Endothelial cell of umbilical vein (primary cell): ENCODE results near the gene ACVRL1. TPM values are rescaled to one million over a fixed set of nuclear protein-coding genes. Genes with fewer than 3 reads are reported as not detected.

Experiments
- BruUV-seq: library from RNA; stranded (reverse); fragments of 400-500 nt; replicated peaks from 2 replicates; lab custom pipeline; 2021; lab: Mats Ljungman, UMichigan
- CTCF ChIA-PET: fragments of 300-600, 350-600 bp; sonication (Branson Sonifier 250); formaldehyde crosslinking; loops from one replicate; lab custom pipeline; 2021; ENCODE audit warnings: antibody characterized with exemption, inconsistent platforms; lab: Charles Lee
- POLR2A ChIA-PET: fragments of 300-600, 350-600 bp; sonication (Branson Sonifier 250); formaldehyde crosslinking; loops from one replicate; lab custom pipeline; 2021; ENCODE audit warnings: antibody characterized with exemption, inconsistent platforms; lab: Charles Lee
- DNase-seq: peaks from one replicate; pipeline ENCODE4 v3.0.0-alpha.2; 2011; ENCODE audit warnings: low read depth, low spot score
- FAIRE-seq: peaks from 2 replicates; lab custom pipeline; 2011; peaks lifted over from hg19 to GRCh38; lab: Jason Lieb, UNC
- H2AFZ ChIP-seq: 2 replicates; pipeline ENCODE4 v1.6.0; 2012; ENCODE audit warnings: low read depth, low read length, control low read depth, inconsistent platforms
- H3K27ac ChIP-seq: 2 replicates; pipeline ENCODE4 v1.5.1; 2011; ENCODE audit warnings: low read depth, mild to moderate bottlenecking, control low read depth, low read length, moderate library complexity; ENCODE audit not compliant: insufficient read depth
- H3K27me3 ChIP-seq, 2 experiments: 2 replicates each; pipeline versions ENCODE4 v1.6.0 to v1.6.1; 2011; ENCODE audit warnings: low read length in 2 of 2, mixed read lengths in 1 of 2; ENCODE audit not compliant: control insufficient read depth in 2 of 2, insufficient read depth in 2 of 2
- H3K36me3 ChIP-seq, 2 experiments: 2 replicates in 1 of 2; 3 replicates in 1 of 2; pipeline ENCODE4 v1.5.1; 2011; ENCODE audit warnings: low read length in 2 of 2, mild to moderate bottlenecking in 1 of 2, moderate library complexity in 1 of 2; ENCODE audit not compliant: control insufficient read depth in 2 of 2, insufficient read depth in 2 of 2; ENCODE audit errors: extremely low read depth in 1 of 2
- H3K4me1 ChIP-seq: 3 replicates; pipeline ENCODE4 v1.5.1; 2011; ENCODE audit warnings: mild to moderate bottlenecking, low read length; ENCODE audit not compliant: control insufficient read depth, insufficient read depth; ENCODE audit errors: extremely low read depth
- H3K4me2 ChIP-seq: 2 replicates; pipeline ENCODE4 v1.6.1; 2011; ENCODE audit warnings: low read length, control low read depth, mixed read lengths; ENCODE audit not compliant: insufficient read depth
- H3K4me3 ChIP-seq, 3 experiments: fragments of 200-600 bp in 1 of 3; sonication (generic), shearing (Covaris generic) in 1 of 3; replicated peaks in 1 of 3; 2 replicates each; pipeline ENCODE4 v1.5.1; 2011 to 2016; ENCODE audit warnings: control low read depth in 3 of 3, low read length in 3 of 3, mild to moderate bottlenecking in 2 of 3, inconsistent platforms in 1 of 3, low read depth in 1 of 3, moderate library complexity in 1 of 3; ENCODE audit not compliant: insufficient read depth in 1 of 3
- H3K79me2 ChIP-seq: 2 replicates; pipeline ENCODE4 v1.6.0; 2012; ENCODE audit warnings: low read length, inconsistent platforms; ENCODE audit not compliant: control insufficient read depth, insufficient read depth
- H3K9ac ChIP-seq: replicated peaks from 2 replicates; pipeline ENCODE3; 2011; ENCODE audit warnings: low read length, control low read depth; ENCODE audit not compliant: insufficient read depth; ENCODE audit errors: extremely low read depth
- H3K9me1 ChIP-seq: replicated peaks from 3 replicates; pipeline ENCODE4 v1.6.0; 2011; ENCODE audit warnings: mild to moderate bottlenecking, low read length; ENCODE audit not compliant: control insufficient read depth, insufficient read depth; ENCODE audit errors: extremely low read depth
- H3K9me3 ChIP-seq: replicated peaks from 2 replicates; pipeline ENCODE4 v1.5.1; 2012; ENCODE audit warnings: low read length, inconsistent platforms; ENCODE audit not compliant: control insufficient read depth, insufficient read depth
- H4K20me1 ChIP-seq: replicated peaks from 2 replicates; pipeline ENCODE3; 2011; ENCODE audit warnings: mild to moderate bottlenecking, low read length; ENCODE audit not compliant: control insufficient read depth, insufficient read depth; ENCODE audit errors: extremely low read depth
- CTCF ChIP-seq, 2 donors: IDR thresholded peaks; 1 replicate in 1 of 2; 2 replicates in 1 of 2; pipeline ENCODE4 v1.5.1; 2011; ENCODE audit warnings: low read length in 2 of 2, mild to moderate bottlenecking in 2 of 2, moderate library complexity in 2 of 2, control low read depth in 1 of 2, inconsistent platforms in 1 of 2, low read depth in 1 of 2; ENCODE audit not compliant: insufficient read depth in 1 of 2; ENCODE audit errors: extremely low read depth in 1 of 2
- EZH2 ChIP-seq: IDR thresholded peaks from 2 replicates; pipeline ENCODE4 v1.6.1; 2012; ENCODE audit warnings: borderline replicate concordance, low read depth, mild to moderate bottlenecking, moderate library complexity, low read length, inconsistent platforms; ENCODE audit not compliant: severe bottlenecking
- FOS ChIP-seq: IDR thresholded peaks from 2 replicates; pipeline ENCODE4 v1.6.1; 2011; ENCODE audit warnings: mild to moderate bottlenecking, low read length, moderate library complexity, borderline replicate concordance; ENCODE audit not compliant: insufficient read depth
- GATA2 ChIP-seq: IDR thresholded peaks from 2 replicates; pipeline ENCODE4 v1.7.0; 2011; ENCODE audit warnings: low read depth, mild to moderate bottlenecking, moderate library complexity, mixed read lengths, low read length; ENCODE audit not compliant: insufficient read length, insufficient read depth
- MYC ChIP-seq: IDR thresholded peaks from one replicate; pipeline ENCODE4 v1.6.1; 2011; ENCODE audit warnings: mild to moderate bottlenecking, low read depth, low read length
- POLR2A ChIP-seq: IDR thresholded peaks from 2 replicates; pipeline ENCODE4 v1.6.1; 2012; ENCODE audit warnings: low read depth, mild to moderate bottlenecking, control low read depth, low read length
- POLR2AphosphoS5 ChIP-seq: IDR thresholded peaks from 2 replicates; pipeline ENCODE4 v1.6.1; 2012; ENCODE audit warnings: low read depth, mild to moderate bottlenecking, control low read depth, low read length, moderate library complexity; ENCODE audit not compliant: insufficient read depth
- dilution Hi-C: fragments of 300-500 bp; cut with MboI; formaldehyde crosslinking; loops from one replicate; pipeline ENCODE4 v1.15.0; 2019; ENCODE audit warnings: low sequenced_read_pairs; ENCODE audit not compliant: extremely low pct_ligation_motif_present
- intact Hi-C: fragments of 100-400 bp; cut with micrococcal nuclease; formaldehyde crosslinking; loops from one replicate; pipeline ENCODE4 v1.10.0; 2022
- polyA plus RNA-seq, 4 experiments: library from polyadenylated mRNA; depleted of rRNA in 3 of 4; stranded (reverse) in 3 of 4; unstranded in 1 of 4; fragments of >200 nt; gene quantifications; 2 replicates each; pipeline versions ENCODE4 v1.2.1 to v1.2.3, GENCODE V29; 2011 to 2012; ENCODE audit warnings: missing spikeins in 1 of 4
- total RNA-seq: library from RNA; stranded (reverse); gene quantifications from 2 replicates; pipeline ENCODE4 v1.2.3, GENCODE V29; 2021

Gene ACVRL1
- total and polyA plus RNA-seq, 2 donors (not counting 3 experiments of a cell fraction or from before 2014, with no cell fraction given) = 355 to 404 TPM

- Histone ChIP-seq H3K27ac (no peak overlapping the region), H3K9me1 (no peaks in the 10 kb centered on the region), H3K9ac (no peak overlapping the region), H3K27me3 (no peaks in the 10 kb centered on the region), H3K36me3 (no peaks in the 10 kb centered on the region), H2AFZ (no peak overlapping the region), H3K4me1 (no peaks in the 10 kb centered on the region), H3K79me2 (no peaks in the 10 kb centered on the region), H3K4me3 (no peak overlapping the region), H3K9me3 (peaks cover 3% of the 10 kb centered on the region), H3K4me2 (no peak overlapping the region), H4K20me1 (no peaks in the 10 kb centered on the region)
- no peak for TF ChIP-seq POLR2A
- TF ChIP-seq POLR2AphosphoS5 = no peak
- TF ChIP-seq MYC = no peak
- no peak for TF ChIP-seq FOS
- TF ChIP-seq EZH2 = no peak
- TF ChIP-seq CTCF (IDR thresholded peaks at IDR 0.05; ENCODE audit: extremely low read depth in 1 of 2, insufficient read depth in 1 of 2, low read depth in 1 of 2, low read length in 2 of 2) = no peak
- no peak for TF ChIP-seq GATA2
- dilution Hi-C loops = no loop called here
- DNase-seq (no peak), FAIRE-seq (no peak)
- intact Hi-C loops = no loop called here
- BruUV-seq = no TSS peak
- CTCF ChIA-PET = interaction anchor here (0.9 to 1.4 kb wide), 2 partner anchors 9 to 15 kb away, joined by 3 to 6 read pairs; no protein-coding TSS in a partner anchor
- POLR2A ChIA-PET = no interaction called here
Measured at GRCh38 chr12:51942056-51942455, 34.8 kb downstream of the ACVRL1 start.
